Chondrocyte (in vitro differentiated cells): Measurements from ENCODE around the gene GUCY1B1. TPM values are rescaled to one million over a fixed set of nuclear protein-coding genes. Genes with fewer than 3 reads are reported as not detected.
A peak's percentile ranks its signal among the peaks of the same experiment; 100 is the strongest.
"Not testable (repeated sequence)": the region's sequence is repeated elsewhere in the genome, so short reads cannot be mapped to it uniquely, and the experiment has no call there.

Source experiments
- DNase-seq: peaks from one replicate; pipeline ENCODE4 v3.0.0; 2021; ENCODE audit warnings: mixed read lengths, low spot score
- H3K27ac Mint-ChIP-seq: one replicate; pipeline ENCODE4 v1.8.0; 2021; ENCODE audit warnings: mild to moderate bottlenecking, moderate library complexity, mixed read lengths; ENCODE audit not compliant: unreplicated experiment
- H3K27me3 Mint-ChIP-seq: 2 replicates; pipeline ENCODE4 v1.8.0; 2021; ENCODE audit warnings: low read depth, mixed read lengths
- H3K36me3 Mint-ChIP-seq: 2 replicates; pipeline ENCODE4 v1.8.0; 2021; ENCODE audit warnings: low read depth, mixed read lengths
- H3K4me1 Mint-ChIP-seq: 2 replicates; pipeline ENCODE4 v1.8.0; 2021; ENCODE audit warnings: low read depth, mild to moderate bottlenecking, mixed read lengths
- H3K4me3 Mint-ChIP-seq: one replicate; pipeline ENCODE4 v1.8.0; 2021; ENCODE audit warnings: mild to moderate bottlenecking, moderate library complexity, mixed read lengths; ENCODE audit not compliant: unreplicated experiment
- H3K9me3 Mint-ChIP-seq: 2 replicates; pipeline ENCODE4 v1.8.0; 2021; ENCODE audit warnings: low read depth, mixed read lengths
- CTCF ChIP-seq: fragments of 200-600 bp; sonication (generic); IDR thresholded peaks from 2 replicates; pipeline ENCODE4 v1.5.0; 2021; ENCODE audit warnings: antibody characterized with exemption, mild to moderate bottlenecking, moderate library complexity
- total RNA-seq: library from RNA; stranded (reverse); gene quantifications from 3 replicates; pipeline ENCODE4 v1.2.1, GENCODE V29; 2021

GUCY1B1 gene
- total RNA-seq, 1 donor from 2014 or later = 20.5 TPM

- Mint-ChIP-seq H3K4me1 (peaks cover 16% of the 10 kb centered on the region), H3K27me3 (no peaks in the 10 kb centered on the region), H3K9me3 (no peaks in the 10 kb centered on the region), H3K36me3 (peaks cover 6% of the 10 kb centered on the region), H3K4me3 (no peak overlapping the region), H3K27ac (no peak overlapping the region)
- TF ChIP-seq CTCF = peak; percentile 65
- no peak for DNase-seq
Measured at GRCh38 chr4:155795991-155796390, 37.2 kb downstream of the GUCY1B1 start.

- not testable (repeated sequence) for H3K27ac Mint-ChIP-seq, H3K27me3 Mint-ChIP-seq, H3K9me3 Mint-ChIP-seq, H3K4me3 Mint-ChIP-seq, H3K36me3 Mint-ChIP-seq, DNase-seq
- peaks cover 16% of the 10 kb centered on the region for H3K4me1 Mint-ChIP-seq
Measured at GRCh38 chr4:155797581-155797980, 38.8 kb downstream of the GUCY1B1 start.

GRCh38 chr4:155799116-155799793 is 40.4 kb downstream of the GUCY1B1 start:
- H3K27me3 Mint-ChIP-seq = no peaks in the 10 kb centered on the region
- no peaks in the 10 kb centered on the region for H3K9me3 Mint-ChIP-seq
- H3K4me3 Mint-ChIP-seq = no peak overlapping the region
- DNase-seq = no peak
- TF ChIP-seq CTCF = no peak
- peaks cover 13% of the 10 kb centered on the region for H3K36me3 Mint-ChIP-seq
- peak overlapping the region; percentile 19 for H3K27ac Mint-ChIP-seq
- H3K4me1 Mint-ChIP-seq = peaks cover 19% of the 10 kb centered on the region

GRCh38 chr4:155799794-155800123 is 40.9 kb downstream of the GUCY1B1 start:
- H3K36me3 Mint-ChIP-seq = peaks cover 13% of the 10 kb centered on the region
- no peak overlapping the region for H3K4me3 Mint-ChIP-seq
- no peak for DNase-seq
- H3K27me3 Mint-ChIP-seq = no peaks in the 10 kb centered on the region
- no peaks in the 10 kb centered on the region for H3K9me3 Mint-ChIP-seq
- TF ChIP-seq CTCF = no peak
- peaks cover 23% of the 10 kb centered on the region for H3K4me1 Mint-ChIP-seq
- no peak overlapping the region for H3K27ac Mint-ChIP-seq

- Mint-ChIP-seq H3K9me3 (no peaks in the 10 kb centered on the region), H3K4me1 (peaks cover 34% of the 10 kb centered on the region), H3K36me3 (peaks cover 14% of the 10 kb centered on the region), H3K27ac (no peak overlapping the region), H3K27me3 (no peaks in the 10 kb centered on the region), H3K4me3 (no peak overlapping the region)
- TF ChIP-seq CTCF = no peak
- no peak for DNase-seq
Measured at GRCh38 chr4:155800685-155801343, 42.0 kb downstream of the GUCY1B1 start.
